Cardiac fibroblast (primary cell): ENCODE measurements around the gene SKAP1.
A peak's percentile ranks its signal among the peaks of the same experiment; 100 is the strongest.

Source experiments
- DNase-seq, 2 donors: peaks; one replicate each; pipeline versions ENCODE4 v3.0.0 to v3.0.0-alpha.2; 2010; ENCODE audit warnings: low read depth in 2 of 2
- H3K4me3 ChIP-seq, 2 donors: replicated peaks in 1 of 2; 1 replicate in 1 of 2; 2 replicates in 1 of 2; pipeline ENCODE4 v1.5.1; 2011; ENCODE audit warnings: low read depth in 2 of 2, low read length in 2 of 2, mild to moderate bottlenecking in 2 of 2, moderate library complexity in 1 of 2
- CTCF ChIP-seq: IDR thresholded peaks from one replicate; pipeline ENCODE4 v1.5.1; 2011; ENCODE audit warnings: low read depth, mild to moderate bottlenecking, low read length, inconsistent platforms

The SKAP1 gene

GRCh38 chr17:48429638-48430586 lies at the start of gene SKAP1:
Gene SKAP1 (minus strand): TSS chr17:48430214.
- TF ChIP-seq CTCF, result no peak
- no peak within 1 kb of the TSS for H3K4me3 ChIP-seq
- DNase-seq, result no peak

- no peak for DNase-seq
- H3K4me3 ChIP-seq, result no peak overlapping the region
- TF ChIP-seq CTCF, result no peak
These were observed 49.0 kb upstream of the SKAP1 start for GRCh38 chr17:48479014-48479402.

- peak in 1 of 2 donors; percentile 30 for DNase-seq
- peak; percentile 17 for TF ChIP-seq CTCF
- H3K4me3 ChIP-seq, result no peak overlapping the region
These were observed 48.4 kb upstream of the SKAP1 start for GRCh38 chr17:48478224-48479013.

GRCh38 chr17:48477221-48477620 lies 47.2 kb upstream of the SKAP1 start:
- TF ChIP-seq CTCF, result no peak
- no peak overlapping the region for H3K4me3 ChIP-seq
- DNase-seq, result no peak

- no peak overlapping the region for H3K4me3 ChIP-seq
- DNase-seq, result peak; percentile 39 to 42
- no peak for TF ChIP-seq CTCF
These were observed 42.6 kb upstream of the SKAP1 start for GRCh38 chr17:48472411-48473281.

GRCh38 chr17:48471817-48472410 lies 41.9 kb upstream of the SKAP1 start:
- DNase-seq, result no peak
- H3K4me3 ChIP-seq, result no peak overlapping the region
- TF ChIP-seq CTCF, result no peak
